Measurements from ENCODE around the gene UBD. TPM values are rescaled to one million over a fixed set of nuclear protein-coding genes. Genes with fewer than 3 reads are reported as not detected.

The UBD gene
- total and polyA plus RNA-seq, 4 donors, result 2.1 to 19.4 (median 8.6) TPM

- TF ChIP-seq CTCF (IDR thresholded peaks at IDR 0.05; ENCODE audit: control extremely low read depth, extremely low read depth), result no peak
- peaks cover 0 to 7% (median 0%) of the 10 kb centered on the region in 5 donors for H3K4me1 ChIP-seq (ENCODE audit: control insufficient read depth in 5 of 5, insufficient read depth in 5 of 5, low read length in 5 of 5)
- ATAC-seq (ENCODE audit: insufficient read depth, low FRiP score), result no peak
- peaks cover 0 to 4% (median 1%) of the 10 kb centered on the region in 4 donors for H3K36me3 ChIP-seq (ENCODE audit: control insufficient read depth in 4 of 4, insufficient read depth in 4 of 4, low read length in 4 of 4)
- no peak for DNase-seq
- H3K27ac ChIP-seq (ENCODE audit: low read depth in 1 of 2, low read length in 1 of 2), result no peak overlapping the region
- H3K4me3 ChIP-seq, result no peak overlapping the region
- 76 to 90% methylated on average over 2 of the region's 2 CpGs for WGBS, 2 donors
- H3K27me3 ChIP-seq (ENCODE audit: control insufficient read depth in 3 of 3, insufficient read depth in 3 of 3, low read length in 2 of 3), result no peaks in the 10 kb centered on the region
- no peak overlapping the region for H3K9ac ChIP-seq (ENCODE audit: insufficient read depth in 1 of 2, low read length in 2 of 2)
- no peaks in the 10 kb centered on the region for H3K9me3 ChIP-seq (ENCODE audit: control insufficient read depth in 4 of 4, insufficient read depth in 3 of 4, low read length in 3 of 4)
These were observed 37.7 kb upstream of the UBD start for GRCh38 chr6:29597184-29597583.

- H3K4me3 ChIP-seq, result no peak overlapping the region
- no peak for TF ChIP-seq CTCF (IDR thresholded peaks at IDR 0.05; ENCODE audit: control extremely low read depth, extremely low read depth)
- 82 to 92% methylated on average over 6 of the region's 6 CpGs for WGBS, 2 donors
- no peak overlapping the region for H3K27ac ChIP-seq (ENCODE audit: low read depth in 1 of 2, low read length in 1 of 2)
- H3K4me1 ChIP-seq (ENCODE audit: control insufficient read depth in 5 of 5, insufficient read depth in 5 of 5, low read length in 5 of 5), result peaks cover 0 to 7% (median 0%) of the 10 kb centered on the region in 5 donors
- H3K9me3 ChIP-seq (ENCODE audit: control insufficient read depth in 4 of 4, insufficient read depth in 3 of 4, low read length in 3 of 4), result no peaks in the 10 kb centered on the region
- no peak overlapping the region for H3K9ac ChIP-seq (ENCODE audit: insufficient read depth in 1 of 2, low read length in 2 of 2)
- no peaks in the 10 kb centered on the region for H3K27me3 ChIP-seq (ENCODE audit: control insufficient read depth in 3 of 3, insufficient read depth in 3 of 3, low read length in 2 of 3)
- DNase-seq (no peak), ATAC-seq (ENCODE audit: insufficient read depth, low FRiP score) (no peak)
- H3K36me3 ChIP-seq (ENCODE audit: control insufficient read depth in 4 of 4, insufficient read depth in 4 of 4, low read length in 4 of 4), result no peaks in the 10 kb centered on the region
These were observed 36.9 kb upstream of the UBD start for GRCh38 chr6:29596381-29596900.

GRCh38 chr6:29593199-29593855, 33.8 kb upstream of the UBD start:
- Histone ChIP-seq H3K4me1 (ENCODE audit: control insufficient read depth in 5 of 5, insufficient read depth in 5 of 5, low read length in 5 of 5) (peaks cover 0 to 7% (median 0%) of the 10 kb centered on the region in 5 donors), H3K27ac (ENCODE audit: low read depth in 1 of 2, low read length in 1 of 2) (no peak overlapping the region), H3K4me3 (no peak overlapping the region), H3K9me3 (ENCODE audit: control insufficient read depth in 4 of 4, insufficient read depth in 3 of 4, low read length in 3 of 4) (no peaks in the 10 kb centered on the region), H3K36me3 (ENCODE audit: control insufficient read depth in 4 of 4, insufficient read depth in 4 of 4, low read length in 4 of 4) (no peaks in the 10 kb centered on the region), H3K9ac (ENCODE audit: insufficient read depth in 1 of 2, low read length in 2 of 2) (no peak overlapping the region), H3K27me3 (ENCODE audit: control insufficient read depth in 3 of 3, insufficient read depth in 3 of 3, low read length in 2 of 3) (no peaks in the 10 kb centered on the region)
- WGBS, 2 donors, result 30 to 34% methylated on average over 4 of the region's 4 CpGs
- ATAC-seq (ENCODE audit: insufficient read depth, low FRiP score) (no peak), DNase-seq (no peak)
- TF ChIP-seq CTCF (IDR thresholded peaks at IDR 0.05; ENCODE audit: control extremely low read depth, extremely low read depth), result no peak
